GM04504 (cell line): ENCODE results near the gene NLRX1.
A peak's percentile ranks its signal among the peaks of the same experiment; 100 is the strongest.
"Not testable (repeated sequence)": the region's sequence is repeated elsewhere in the genome, so short reads cannot be mapped to it uniquely, and the experiment has no call there.

ENCODE experiments used
- DNase-seq: peaks from one replicate; pipeline ENCODE4 v3.0.0-alpha.2; 2012; ENCODE audit warnings: low read depth

NLRX1 gene

DNA sequence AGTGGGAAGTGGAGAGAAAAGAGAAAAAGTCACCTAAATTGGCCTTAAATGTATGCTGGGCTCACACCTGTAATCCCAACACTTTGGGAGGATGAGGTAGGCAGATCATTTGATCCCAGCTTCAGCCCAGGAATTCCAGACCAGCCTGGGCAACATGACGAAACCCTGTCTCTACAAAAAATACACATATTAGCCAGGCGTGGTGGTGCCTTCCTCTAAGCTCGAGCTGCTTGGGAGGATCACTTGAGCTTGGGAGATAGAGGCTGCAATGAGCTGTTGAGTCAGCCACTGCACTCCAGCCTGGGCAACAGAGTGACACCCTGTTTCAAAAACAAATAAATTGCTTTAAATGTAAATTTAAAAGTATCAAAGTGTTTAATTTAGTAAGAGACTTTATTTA is 41.5 kb downstream of the NLRX1 start:
- DNase-seq: no peak

DNA sequence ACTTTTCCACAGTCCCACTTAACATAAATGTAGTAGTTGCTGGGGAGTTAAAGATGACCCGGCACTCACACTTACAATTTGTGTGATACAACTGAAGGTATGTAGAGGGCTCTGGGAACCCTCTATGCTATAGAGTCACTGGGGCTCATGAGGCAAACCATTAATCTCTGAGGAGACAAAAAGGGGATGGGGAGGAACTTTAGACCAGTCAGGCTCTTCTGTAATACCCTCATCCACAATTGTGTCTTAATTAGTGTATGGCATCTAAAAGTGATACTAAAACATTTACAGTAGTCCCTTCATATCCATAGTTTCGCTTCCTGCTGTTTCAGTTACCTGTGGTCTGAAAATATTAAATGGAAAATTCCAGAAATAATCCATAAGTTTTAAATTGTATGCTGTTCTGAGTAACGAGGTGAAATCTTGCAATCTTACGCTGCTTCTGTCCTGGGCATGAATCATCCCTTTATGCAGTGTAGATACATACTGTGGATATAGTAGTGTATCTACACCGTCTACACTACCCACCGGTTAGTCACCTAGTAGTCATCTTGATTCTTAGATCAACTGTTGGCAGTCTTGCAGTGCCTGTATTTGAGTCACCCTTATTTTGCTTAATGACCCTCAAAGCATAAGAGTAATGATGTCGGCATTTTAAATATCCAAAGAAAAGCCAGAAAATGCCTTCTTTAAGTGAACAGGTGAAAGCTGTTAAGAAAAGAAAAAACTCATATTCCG is 49.8 kb downstream of the NLRX1 start:
- peak; percentile 73 for DNase-seq

DNA sequence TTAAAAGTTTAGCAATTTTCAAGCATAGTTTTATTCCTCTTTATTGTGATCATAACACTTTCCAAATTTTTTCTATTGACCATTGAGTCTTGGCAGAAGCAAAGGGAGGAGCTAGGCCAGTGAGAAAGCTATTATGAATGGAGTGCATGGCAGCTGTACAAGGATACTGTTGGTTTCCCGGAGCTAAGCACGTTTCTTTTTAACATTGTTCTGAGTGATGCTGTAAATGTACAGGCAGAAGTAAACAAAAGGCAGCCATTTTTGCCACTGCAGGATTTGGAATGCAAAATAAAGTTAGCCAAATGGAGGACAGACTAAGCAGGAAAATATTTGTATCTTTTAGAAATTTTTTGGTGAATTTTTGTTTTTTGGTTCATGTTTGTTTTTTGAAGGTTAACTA is 53.8 kb downstream of the NLRX1 start:
- peak; percentile 29 for DNase-seq

DNA sequence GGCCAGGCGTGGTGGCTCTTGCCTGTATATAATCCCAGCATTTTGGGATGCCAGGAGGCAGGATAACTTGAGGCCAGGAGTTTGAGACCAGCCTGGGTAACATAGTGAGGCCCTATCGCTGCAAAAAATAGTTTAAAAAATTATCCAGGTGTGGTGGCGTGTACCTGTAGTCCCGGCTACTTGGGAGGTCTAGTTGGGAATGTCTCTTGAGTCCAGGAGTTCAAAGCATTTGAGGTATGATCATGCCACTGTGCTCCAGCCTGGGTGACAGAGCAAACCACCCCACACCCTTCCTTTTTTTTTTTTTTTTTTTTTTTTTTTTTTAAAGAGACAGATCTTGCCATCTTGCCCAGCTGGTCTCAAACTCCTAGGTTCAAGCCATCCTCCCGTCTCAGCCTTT is 54.4 kb downstream of the NLRX1 start:
- no peak for DNase-seq

DNA sequence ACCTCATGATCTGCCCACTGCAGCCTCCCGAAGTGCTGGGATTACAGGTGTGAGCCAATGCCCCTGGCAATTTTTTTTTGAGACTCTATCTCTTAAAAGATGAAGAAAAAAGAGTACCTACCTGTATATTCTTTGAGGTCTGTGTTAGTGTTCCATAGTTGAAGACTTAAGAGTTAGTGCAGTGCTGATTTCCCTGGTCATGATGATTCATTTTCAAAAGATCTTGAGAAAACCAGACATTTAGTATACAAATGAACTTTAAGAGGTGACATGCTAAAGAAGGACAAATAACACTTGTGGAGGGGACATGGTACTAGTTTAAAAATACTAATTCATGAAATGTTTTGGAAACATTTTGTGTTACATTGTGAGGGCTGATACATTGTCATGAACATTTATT is 55.3 kb downstream of the NLRX1 start:
- no peak for DNase-seq

DNA sequence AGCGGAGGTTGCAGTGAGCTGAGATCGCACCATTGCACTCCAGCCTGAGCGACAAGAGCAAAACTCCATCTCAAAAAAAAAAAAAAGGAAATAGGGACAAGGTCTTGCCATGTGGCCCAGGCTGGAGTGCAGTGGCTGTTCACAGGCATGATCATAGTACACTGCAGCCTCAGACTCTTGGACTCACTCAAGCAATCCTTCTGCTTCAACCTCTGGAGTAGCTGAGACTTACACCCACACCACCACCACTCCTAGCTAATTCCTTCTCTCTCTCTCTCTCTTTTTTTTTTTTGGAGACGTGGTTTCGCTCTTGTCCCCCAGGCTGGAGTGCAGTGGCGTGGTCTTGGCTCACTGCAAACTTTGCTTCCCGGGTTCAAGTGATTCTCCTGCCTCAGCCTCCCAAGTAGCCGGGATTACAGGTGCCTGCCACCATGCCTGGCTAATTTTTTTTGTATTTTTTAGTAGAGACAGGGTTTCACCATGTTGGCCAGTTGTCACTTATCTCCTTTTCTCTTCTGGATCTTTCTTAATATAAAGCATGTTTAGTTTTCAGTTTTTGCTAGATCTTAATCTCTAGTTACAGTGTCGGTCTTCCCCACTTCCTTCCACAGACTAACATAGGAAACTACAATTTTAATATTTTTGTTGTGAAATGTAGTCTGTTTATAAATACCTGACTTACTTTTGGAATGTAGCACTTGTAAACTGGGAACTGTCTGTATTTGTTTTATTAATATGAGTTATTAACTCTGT is 60.2 kb downstream of the NLRX1 start:
- not testable (repeated sequence) for DNase-seq

DNA sequence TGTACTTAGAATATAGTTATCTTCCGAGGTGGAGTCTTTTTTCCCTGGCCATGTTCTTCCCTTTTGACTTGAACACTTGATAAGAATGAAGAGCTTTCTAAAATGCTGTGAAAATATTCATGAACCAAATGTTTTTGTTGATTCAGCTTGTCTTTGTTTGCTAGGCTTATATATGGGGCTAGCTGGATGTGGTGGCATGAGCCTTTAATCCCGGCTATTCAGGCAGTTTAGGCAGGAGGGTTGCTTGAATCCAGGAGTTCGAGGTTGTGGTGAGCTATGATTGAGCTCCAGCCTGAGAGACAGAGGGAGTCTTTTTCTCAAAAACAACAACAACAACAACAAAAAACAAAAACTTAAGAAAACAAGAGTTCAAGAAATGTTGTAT is 60.8 kb downstream of the NLRX1 start:
- DNase-seq: no peak

DNA sequence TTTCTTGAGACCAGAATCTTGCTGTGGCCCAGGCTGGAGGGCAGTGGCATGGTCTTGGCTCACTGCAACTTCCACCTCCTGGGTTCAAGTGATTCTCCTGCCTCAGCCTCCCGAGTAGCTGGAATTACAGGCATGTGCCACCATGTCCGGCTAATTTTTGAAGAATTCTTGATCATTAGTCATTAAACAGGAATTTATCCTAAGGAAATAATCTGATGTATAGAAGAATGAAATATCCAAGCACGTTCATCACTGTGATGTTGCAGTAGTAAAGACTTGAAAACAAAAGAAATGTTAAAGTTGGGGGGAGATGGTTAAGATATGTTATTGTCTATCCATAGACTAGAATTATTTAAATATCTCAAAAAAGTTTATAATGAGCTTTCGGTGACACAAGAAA is 61.2 kb downstream of the NLRX1 start:
- no peak for DNase-seq
